Fibroblast of mammary gland (primary cell): ENCODE results near the gene ENTPD6.
A peak's percentile ranks its signal among the peaks of the same experiment; 100 is the strongest.

Experiments
- DNase-seq: peaks from one replicate; pipeline ENCODE4 v3.0.0-alpha.2; 2010; ENCODE audit warnings: low read depth
- H3K4me3 ChIP-seq: 2 replicates; pipeline ENCODE4 v1.5.1; 2011; ENCODE audit warnings: low read depth, mild to moderate bottlenecking, low read length, moderate library complexity; ENCODE audit not compliant: control insufficient read depth
- CTCF ChIP-seq: conservative IDR thresholded peaks from 2 replicates; pipeline ENCODE4 v1.5.1; 2011; ENCODE audit warnings: low read depth, low read length, inconsistent platforms; ENCODE audit not compliant: control insufficient read depth, insufficient read depth

Gene ENTPD6

GRCh38 chr20:25249198-25249931 lies 53.9 kb downstream of the ENTPD6 start:
- DNase-seq, result peak; percentile 41
- TF ChIP-seq CTCF, result peak; percentile 4
- peak overlapping the region; percentile 85 for H3K4me3 ChIP-seq

DNA sequence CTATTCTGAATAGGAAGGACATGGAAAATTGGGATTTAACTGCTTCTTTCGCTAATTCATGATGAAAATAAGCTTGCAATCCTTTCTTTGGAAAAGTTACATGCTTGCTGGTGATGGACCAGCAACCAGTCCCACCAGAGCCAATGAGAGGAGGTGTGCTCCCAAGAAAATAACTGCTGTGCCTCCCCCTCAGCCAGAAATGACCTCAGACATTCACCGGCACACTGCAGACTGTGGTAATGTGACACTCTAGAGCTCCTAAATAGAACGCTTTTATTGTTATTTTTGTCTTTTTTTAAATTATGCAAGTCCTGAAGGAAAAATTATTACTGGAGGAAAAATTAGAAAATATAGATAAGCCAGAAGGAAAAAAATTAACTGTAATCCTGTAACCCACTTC lies 55.0 kb downstream of the ENTPD6 start:
- H3K4me3 ChIP-seq, result peak overlapping the region; percentile 38
- DNase-seq, result peak; percentile 45
- TF ChIP-seq CTCF, result no peak

GRCh38 chr20:25251019-25251418 lies 55.5 kb downstream of the ENTPD6 start:
- no peak overlapping the region for H3K4me3 ChIP-seq
- TF ChIP-seq CTCF, result no peak
- no peak for DNase-seq

GRCh38 chr20:25251558-25251957 lies 56.0 kb downstream of the ENTPD6 start:
- no peak for TF ChIP-seq CTCF
- DNase-seq, result no peak
- no peak overlapping the region for H3K4me3 ChIP-seq

- H3K4me3 ChIP-seq, result no peak overlapping the region
- no peak for TF ChIP-seq CTCF
- DNase-seq, result no peak
Measured at GRCh38 chr20:25252230-25252651, 56.7 kb downstream of the ENTPD6 start.

GRCh38 chr20:25252686-25253421 lies 57.3 kb downstream of the ENTPD6 start:
- H3K4me3 ChIP-seq, result no peak overlapping the region
- DNase-seq, result no peak
- TF ChIP-seq CTCF, result no peak
